H9 (cell line): ENCODE data around the gene STX2. TPM values are rescaled to one million over a fixed set of nuclear protein-coding genes. Genes with fewer than 3 reads are reported as not detected.

Experiments used
- DNase-seq: peaks from one replicate; pipeline ENCODE4 v3.0.0-alpha.2; 2017
- H2AFZ ChIP-seq: one replicate; pipeline ENCODE4 v1.6.1; 2013; ENCODE audit warnings: mild to moderate bottlenecking, low read length, control low read depth, moderate library complexity
- H2AK5ac ChIP-seq: 2 replicates; pipeline ENCODE4 v1.6.1; 2013; ENCODE audit warnings: low read length, control low read depth, mixed read lengths; ENCODE audit not compliant: insufficient read length
- H2BK120ac ChIP-seq: one replicate; pipeline ENCODE4 v1.6.1; 2013; ENCODE audit warnings: low read depth, mild to moderate bottlenecking, low read length, control low read depth, inconsistent platforms; ENCODE audit not compliant: poor library complexity, severe bottlenecking
- H2BK12ac ChIP-seq: 2 replicates; pipeline ENCODE4 v1.6.1; 2013; ENCODE audit warnings: low read length, control low read depth, mixed read lengths, low read depth; ENCODE audit not compliant: insufficient read length
- H2BK15ac ChIP-seq: 2 replicates; pipeline ENCODE4 v1.6.1; 2013; ENCODE audit warnings: low read depth, low read length, control low read depth
- H2BK20ac ChIP-seq: one replicate; pipeline ENCODE4 v1.6.1; 2013; ENCODE audit warnings: low read depth, mild to moderate bottlenecking, low read length, control low read depth, inconsistent platforms; ENCODE audit not compliant: poor library complexity, severe bottlenecking
- H2BK5ac ChIP-seq: 2 replicates; pipeline ENCODE4 v1.6.1; 2013; ENCODE audit warnings: low read length, control low read depth, mixed read lengths; ENCODE audit not compliant: insufficient read length
- H3K14ac ChIP-seq: 2 replicates; pipeline ENCODE4 v1.6.1; 2013; ENCODE audit warnings: low read length, control low read depth; ENCODE audit not compliant: insufficient read depth
- H3K18ac ChIP-seq: 2 replicates; pipeline ENCODE4 v1.6.1; 2013; ENCODE audit warnings: low read depth, mild to moderate bottlenecking, mixed read lengths, low read length, control low read depth; ENCODE audit not compliant: insufficient read length
- H3K23ac ChIP-seq: 2 replicates; pipeline ENCODE4 v1.6.1; 2013; ENCODE audit warnings: low read length, control low read depth, mixed read lengths, low read depth; ENCODE audit not compliant: insufficient read length
- H3K23me2 ChIP-seq: 2 replicates; pipeline ENCODE4 v1.6.1; 2013; ENCODE audit warnings: low read depth, mild to moderate bottlenecking, mixed read lengths, low read length, control low read depth; ENCODE audit not compliant: insufficient read length, poor library complexity, severe bottlenecking
- H3K27ac ChIP-seq: 2 replicates; pipeline ENCODE4 v1.5.1; 2013; ENCODE audit warnings: low read length, control low read depth, mixed read lengths, low read depth; ENCODE audit not compliant: insufficient read length
- H3K27me3 ChIP-seq: 2 replicates; pipeline ENCODE4 v1.6.1; 2013; ENCODE audit warnings: low read length, control low read depth, inconsistent platforms; ENCODE audit not compliant: insufficient read depth
- H3K4ac ChIP-seq: 2 replicates; pipeline ENCODE4 v1.6.1; 2013; ENCODE audit warnings: low read depth, mild to moderate bottlenecking, control low read depth, inconsistent platforms, low read length, moderate library complexity
- H3K4me1 ChIP-seq: 2 replicates; pipeline ENCODE4 v1.6.1; 2013; ENCODE audit warnings: low read length, control low read depth, inconsistent platforms; ENCODE audit not compliant: insufficient read depth
- H3K4me2 ChIP-seq: 2 replicates; pipeline ENCODE4 v1.6.1; 2013; ENCODE audit warnings: low read length, control low read depth, mixed read lengths; ENCODE audit not compliant: insufficient read length, insufficient read depth
- H3K56ac ChIP-seq: 2 replicates; pipeline ENCODE4 v1.6.1; 2013; ENCODE audit warnings: low read depth, mild to moderate bottlenecking, mixed read lengths, low read length, control low read depth; ENCODE audit not compliant: insufficient read length
- H3K79me1 ChIP-seq: 2 replicates; pipeline ENCODE4 v1.6.1; 2013; ENCODE audit warnings: low read depth, mild to moderate bottlenecking, moderate library complexity, low read length, control low read depth, inconsistent platforms; ENCODE audit not compliant: insufficient read depth, poor library complexity, severe bottlenecking
- H3K79me2 ChIP-seq: 2 replicates; pipeline ENCODE4 v1.6.1; 2013; ENCODE audit warnings: low read length, control low read depth, inconsistent platforms; ENCODE audit not compliant: insufficient read depth
- H3K9ac ChIP-seq: 2 replicates; pipeline ENCODE4 v1.6.1; 2013; ENCODE audit warnings: low read length, control low read depth, mixed read lengths; ENCODE audit not compliant: insufficient read length; ENCODE audit errors: extremely low read depth
- H3K9me3 ChIP-seq: one replicate; pipeline ENCODE4 v1.6.1; 2013; ENCODE audit warnings: low read depth, low read length, inconsistent platforms; ENCODE audit not compliant: control insufficient read depth
- H3T11ph ChIP-seq: one replicate; pipeline ENCODE4 v1.6.1; 2013; ENCODE audit warnings: mild to moderate bottlenecking, low read length, control low read depth, inconsistent platforms
- H4K20me1 ChIP-seq: one replicate; pipeline ENCODE4 v1.6.1; 2013; ENCODE audit not compliant: control insufficient read depth, insufficient read length, insufficient read depth
- H4K5ac ChIP-seq: 2 replicates; pipeline ENCODE4 v1.6.1; 2013; ENCODE audit warnings: low read depth, mild to moderate bottlenecking, mixed read lengths, low read length, control low read depth; ENCODE audit not compliant: insufficient read length
- H4K8ac ChIP-seq: replicated peaks from 2 replicates; pipeline ENCODE4 v1.6.1; 2013; ENCODE audit warnings: low read length, control low read depth, mixed read lengths, low read depth; ENCODE audit not compliant: insufficient read length
- H4K91ac ChIP-seq: 2 replicates; pipeline ENCODE4 v1.6.1; 2013; ENCODE audit warnings: low read depth, mild to moderate bottlenecking, moderate library complexity, mixed read lengths, low read length, control low read depth; ENCODE audit not compliant: insufficient read length
- H3K27ac Mint-ChIP-seq, 3 experiments: 2 replicates in 2 of 3; 3 replicates in 1 of 3; pipeline ENCODE4 v1.8.0; 2020 to 2021; ENCODE audit warnings: mixed read lengths in 3 of 3, mild to moderate bottlenecking in 1 of 3, moderate library complexity in 1 of 3
- H3K27me3 Mint-ChIP-seq: 2 replicates; pipeline ENCODE4 v1.8.0; 2021; ENCODE audit warnings: low read depth, mild to moderate bottlenecking, moderate library complexity, mixed read lengths
- H3K36me3 Mint-ChIP-seq, 3 experiments: 2 replicates in 2 of 3; 3 replicates in 1 of 3; pipeline ENCODE4 v1.8.0; 2020 to 2021; ENCODE audit warnings: low read depth in 3 of 3, mixed read lengths in 3 of 3; ENCODE audit not compliant: insufficient read depth in 1 of 3
- H3K4me1 Mint-ChIP-seq, 2 experiments: 2 replicates each; pipeline ENCODE4 v1.8.0; 2020; ENCODE audit warnings: mixed read lengths in 2 of 2
- H3K4me3 Mint-ChIP-seq, 2 experiments: 2 replicates in 1 of 2; 3 replicates in 1 of 2; pipeline ENCODE4 v1.8.0; 2020 to 2021; ENCODE audit warnings: mild to moderate bottlenecking in 2 of 2, mixed read lengths in 2 of 2, moderate library complexity in 1 of 2
- H3K9me3 Mint-ChIP-seq, 2 experiments: 2 replicates in 1 of 2; 3 replicates in 1 of 2; pipeline ENCODE4 v1.8.0; 2020; ENCODE audit warnings: mild to moderate bottlenecking in 2 of 2, mixed read lengths in 2 of 2, moderate library complexity in 1 of 2
- WGBS: extraction: QIAGEN DNeasy Blood & Tissue Kit; methylation state at CpG from one replicate; pipeline ENCODE4 v1.1.7; 2013; ENCODE audit warnings: missing lambda C conversion rate, low lambda C conversion rate, mixed read lengths; ENCODE audit not compliant: insufficient read length; ENCODE audit errors: extremely low coverage; 5-methylcytosine and 5-hydroxymethylcytosine counted together
- total RNA-seq: library from RNA; stranded (reverse); gene quantifications from 2 replicates; pipeline ENCODE4 v1.2.1, GENCODE V29; 2021
- TF ChIP-seq, protein P1 (sequence below): fragments of 200-600 bp; sonication (generic); conservative IDR thresholded peaks from 3 replicates; pipeline ENCODE4 v1.8.0; 2021; ENCODE audit warnings: antibody characterized with exemption, mild to moderate bottlenecking

STX2 gene
- total RNA-seq, 1 experiment from 2014 or later = 19.4 TPM

- no peak for DNase-seq
- H3K23me2 ChIP-seq = no peaks in the 10 kb centered on the region
- no CpG with 5 or more reads among the region's 14 CpGs for WGBS
- no peak overlapping the region for H4K5ac ChIP-seq
- no peak overlapping the region for H2BK120ac ChIP-seq
- H3K18ac ChIP-seq = no peak overlapping the region
- no peak overlapping the region for H3K27ac ChIP-seq
- H3K4me1 ChIP-seq = no peaks in the 10 kb centered on the region
- H3K4me1 Mint-ChIP-seq = 0 out of 4 replicates have a peak, but pooled peaks cover 0 to 2% of the 10 kb centered on the region in 2 experiments
- no peak overlapping the region for H2AK5ac ChIP-seq
- no peak overlapping the region for H3K4ac ChIP-seq
- H4K91ac ChIP-seq = no peak overlapping the region
- H3K79me1 ChIP-seq = no peaks in the 10 kb centered on the region
- no peak overlapping the region for H3K9ac ChIP-seq
- H2AFZ ChIP-seq = no peak overlapping the region
- H4K20me1 ChIP-seq = no peaks in the 10 kb centered on the region
- no peaks in the 10 kb centered on the region for H3K27me3 Mint-ChIP-seq
- H3K23ac ChIP-seq = no peak overlapping the region
- H3K27me3 ChIP-seq = no peaks in the 10 kb centered on the region
- peaks cover 28 to 66% (median 58%) of the 10 kb centered on the region in 3 experiments for H3K36me3 Mint-ChIP-seq
- no peak overlapping the region for H3K56ac ChIP-seq
- no peaks in the 10 kb centered on the region for H3K79me2 ChIP-seq
- H2BK15ac ChIP-seq = no peak overlapping the region
- H2BK12ac ChIP-seq = no peak overlapping the region
- TF ChIP-seq, protein P1, sequence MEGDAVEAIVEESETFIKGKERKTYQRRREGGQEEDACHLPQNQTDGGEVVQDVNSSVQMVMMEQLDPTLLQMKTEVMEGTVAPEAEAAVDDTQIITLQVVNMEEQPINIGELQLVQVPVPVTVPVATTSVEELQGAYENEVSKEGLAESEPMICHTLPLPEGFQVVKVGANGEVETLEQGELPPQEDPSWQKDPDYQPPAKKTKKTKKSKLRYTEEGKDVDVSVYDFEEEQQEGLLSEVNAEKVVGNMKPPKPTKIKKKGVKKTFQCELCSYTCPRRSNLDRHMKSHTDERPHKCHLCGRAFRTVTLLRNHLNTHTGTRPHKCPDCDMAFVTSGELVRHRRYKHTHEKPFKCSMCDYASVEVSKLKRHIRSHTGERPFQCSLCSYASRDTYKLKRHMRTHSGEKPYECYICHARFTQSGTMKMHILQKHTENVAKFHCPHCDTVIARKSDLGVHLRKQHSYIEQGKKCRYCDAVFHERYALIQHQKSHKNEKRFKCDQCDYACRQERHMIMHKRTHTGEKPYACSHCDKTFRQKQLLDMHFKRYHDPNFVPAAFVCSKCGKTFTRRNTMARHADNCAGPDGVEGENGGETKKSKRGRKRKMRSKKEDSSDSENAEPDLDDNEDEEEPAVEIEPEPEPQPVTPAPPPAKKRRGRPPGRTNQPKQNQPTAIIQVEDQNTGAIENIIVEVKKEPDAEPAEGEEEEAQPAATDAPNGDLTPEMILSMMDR = no peak
- no peak overlapping the region for H3K4me3 Mint-ChIP-seq
- H3K9me3 Mint-ChIP-seq = no peaks in the 10 kb centered on the region
- no peak overlapping the region for H3T11ph ChIP-seq
- H3K14ac ChIP-seq = no peak overlapping the region; the same call in 1 of the 2 replicates
- no peak overlapping the region for H2BK20ac ChIP-seq
- H4K8ac ChIP-seq = no peak overlapping the region
- no peak overlapping the region for H2BK5ac ChIP-seq
- H3K4me2 ChIP-seq = no peak overlapping the region
- no peak overlapping the region; a peak in 1 of 7 replicates for H3K27ac Mint-ChIP-seq
- H3K9me3 ChIP-seq = no peaks in the 10 kb centered on the region
Observed at GRCh38 chr12:130804216-130804615, 34.8 kb downstream of the STX2 start.
